ENCODE data around the gene SNX21.
A peak's percentile ranks its signal among the peaks of the same experiment; 100 is the strongest.

SNX21 gene

GRCh38 chr20:45810191-45810970 is 23.2 kb upstream of the SNX21 start:
- WGBS, 2 experiments, result 95 to 97% methylated on average over 5 to 7 of the region's 8 CpGs
- Histone ChIP-seq H3K4me3 (ENCODE audit: insufficient read depth, low read depth, low read length) (no peak overlapping the region), H3K36me3 (ENCODE audit: control insufficient read depth, insufficient read depth, low read length) (peaks cover 29% of the 10 kb centered on the region), H3K27me3 (ENCODE audit: control insufficient read depth, insufficient read depth, low read length, poor library complexity, severe bottlenecking) (no peaks in the 10 kb centered on the region), H3K9me3 (ENCODE audit: control insufficient read depth, low read length) (no peaks in the 10 kb centered on the region), H3K4me1 (ENCODE audit: control insufficient read depth, insufficient read depth, low read length) (no peaks in the 10 kb centered on the region), H3K27ac (ENCODE audit: insufficient read depth, low read depth, low read length, poor library complexity, severe bottlenecking) (no peak overlapping the region)

GRCh38 chr20:45812157-45813005 is 21.2 kb upstream of the SNX21 start, which contains the start of gene UBE2C:
Gene UBE2C (plus strand): TSS chr20:45812644. CDS start chr20:45812696, 52 bp downstream.
- peaks cover 46% of the 10 kb centered on the region for H3K36me3 ChIP-seq (ENCODE audit: control insufficient read depth, insufficient read depth, low read length)
- no peaks in the 10 kb centered on the region for H3K27me3 ChIP-seq (ENCODE audit: control insufficient read depth, insufficient read depth, low read length, poor library complexity, severe bottlenecking)
- WGBS, 2 experiments, result 2 to 3% methylated on average over 65 of the region's 65 CpGs
- no peaks in the 10 kb centered on the region for H3K9me3 ChIP-seq (ENCODE audit: control insufficient read depth, low read length)
- H3K4me1 ChIP-seq (ENCODE audit: control insufficient read depth, insufficient read depth, low read length), result peaks cover 4% of the 10 kb centered on the region
- H3K27ac ChIP-seq (ENCODE audit: insufficient read depth, low read depth, low read length, poor library complexity, severe bottlenecking), result peak within 1 kb of the TSS; percentile 6
- peak within 1 kb of the TSS; percentile 97 for H3K4me3 ChIP-seq (ENCODE audit: insufficient read depth, low read depth, low read length)

- Histone ChIP-seq H3K36me3 (ENCODE audit: control insufficient read depth, insufficient read depth, low read length) (peaks cover 44% of the 10 kb centered on the region), H3K9me3 (ENCODE audit: control insufficient read depth, low read length) (no peaks in the 10 kb centered on the region), H3K27ac (ENCODE audit: insufficient read depth, low read depth, low read length, poor library complexity, severe bottlenecking) (no peak overlapping the region), H3K27me3 (ENCODE audit: control insufficient read depth, insufficient read depth, low read length, poor library complexity, severe bottlenecking) (no peaks in the 10 kb centered on the region), H3K4me3 (ENCODE audit: insufficient read depth, low read depth, low read length) (peak overlapping the region; percentile 97), H3K4me1 (ENCODE audit: control insufficient read depth, insufficient read depth, low read length) (peaks cover 4% of the 10 kb centered on the region)
- 1% methylated on average over 11 of the region's 11 CpGs for WGBS, 2 experiments
These were observed 20.6 kb upstream of the SNX21 start for GRCh38 chr20:45813006-45813340.

- H3K4me3 ChIP-seq (ENCODE audit: insufficient read depth, low read depth, low read length), result peak overlapping the region; percentile 97
- peaks cover 4% of the 10 kb centered on the region for H3K4me1 ChIP-seq (ENCODE audit: control insufficient read depth, insufficient read depth, low read length)
- no peaks in the 10 kb centered on the region for H3K27me3 ChIP-seq (ENCODE audit: control insufficient read depth, insufficient read depth, low read length, poor library complexity, severe bottlenecking)
- 54 to 55% methylated on average over 6 to 7 of the region's 7 CpGs for WGBS, 2 experiments
- peaks cover 42% of the 10 kb centered on the region for H3K36me3 ChIP-seq (ENCODE audit: control insufficient read depth, insufficient read depth, low read length)
- H3K27ac ChIP-seq (ENCODE audit: insufficient read depth, low read depth, low read length, poor library complexity, severe bottlenecking), result no peak overlapping the region
- H3K9me3 ChIP-seq (ENCODE audit: control insufficient read depth, low read length), result no peaks in the 10 kb centered on the region
These were observed 20.1 kb upstream of the SNX21 start for GRCh38 chr20:45813489-45813888.

- Histone ChIP-seq H3K4me3 (ENCODE audit: insufficient read depth, low read depth, low read length) (peak overlapping the region; percentile 5), H3K27me3 (ENCODE audit: control insufficient read depth, insufficient read depth, low read length, poor library complexity, severe bottlenecking) (no peaks in the 10 kb centered on the region), H3K36me3 (ENCODE audit: control insufficient read depth, insufficient read depth, low read length) (peaks cover 37% of the 10 kb centered on the region), H3K4me1 (ENCODE audit: control insufficient read depth, insufficient read depth, low read length) (peaks cover 4% of the 10 kb centered on the region), H3K9me3 (ENCODE audit: control insufficient read depth, low read length) (no peaks in the 10 kb centered on the region), H3K27ac (ENCODE audit: insufficient read depth, low read depth, low read length, poor library complexity, severe bottlenecking) (no peak overlapping the region)
- 93 to 94% methylated on average over 3 of the region's 3 CpGs for WGBS, 2 experiments
These were observed 19.3 kb upstream of the SNX21 start for GRCh38 chr20:45814314-45814713.

GRCh38 chr20:45816951-45817350 is 16.6 kb upstream of the SNX21 start:
- H3K27ac ChIP-seq (ENCODE audit: insufficient read depth, low read depth, low read length, poor library complexity, severe bottlenecking), result no peak overlapping the region
- no peak overlapping the region for H3K4me3 ChIP-seq (ENCODE audit: insufficient read depth, low read depth, low read length)
- no peaks in the 10 kb centered on the region for H3K9me3 ChIP-seq (ENCODE audit: control insufficient read depth, low read length)
- H3K4me1 ChIP-seq (ENCODE audit: control insufficient read depth, insufficient read depth, low read length), result peaks cover 4% of the 10 kb centered on the region
- H3K36me3 ChIP-seq (ENCODE audit: control insufficient read depth, insufficient read depth, low read length), result peaks cover 23% of the 10 kb centered on the region
- 93 to 100% methylated on average over 3 of the region's 3 CpGs for WGBS, 2 experiments
- no peaks in the 10 kb centered on the region for H3K27me3 ChIP-seq (ENCODE audit: control insufficient read depth, insufficient read depth, low read length, poor library complexity, severe bottlenecking)

- Histone ChIP-seq H3K9me3 (ENCODE audit: control insufficient read depth, low read length) (no peaks in the 10 kb centered on the region), H3K4me1 (ENCODE audit: control insufficient read depth, insufficient read depth, low read length) (peaks cover 4% of the 10 kb centered on the region), H3K27me3 (ENCODE audit: control insufficient read depth, insufficient read depth, low read length, poor library complexity, severe bottlenecking) (no peaks in the 10 kb centered on the region), H3K27ac (ENCODE audit: insufficient read depth, low read depth, low read length, poor library complexity, severe bottlenecking) (peak overlapping the region; percentile 60), H3K36me3 (ENCODE audit: control insufficient read depth, insufficient read depth, low read length) (peaks cover 23% of the 10 kb centered on the region), H3K4me3 (ENCODE audit: insufficient read depth, low read depth, low read length) (no peak overlapping the region)
- 92 to 93% methylated on average over 9 of the region's 9 CpGs for WGBS, 2 experiments
These were observed 16.0 kb upstream of the SNX21 start for GRCh38 chr20:45817376-45818194.

- 82 to 86% methylated on average over 3 of the region's 3 CpGs for WGBS, 2 experiments
- H3K9me3 ChIP-seq (ENCODE audit: control insufficient read depth, low read length), result no peaks in the 10 kb centered on the region
- peaks cover 23% of the 10 kb centered on the region for H3K36me3 ChIP-seq (ENCODE audit: control insufficient read depth, insufficient read depth, low read length)
- peaks cover 6% of the 10 kb centered on the region for H3K27me3 ChIP-seq (ENCODE audit: control insufficient read depth, insufficient read depth, low read length, poor library complexity, severe bottlenecking)
- H3K4me3 ChIP-seq (ENCODE audit: insufficient read depth, low read depth, low read length), result no peak overlapping the region
- H3K27ac ChIP-seq (ENCODE audit: insufficient read depth, low read depth, low read length, poor library complexity, severe bottlenecking), result peak overlapping the region; percentile 60
- H3K4me1 ChIP-seq (ENCODE audit: control insufficient read depth, insufficient read depth, low read length), result peaks cover 4% of the 10 kb centered on the region
These were observed 15.4 kb upstream of the SNX21 start for GRCh38 chr20:45818239-45818638.

GRCh38 chr20:45819466-45819865 is 14.1 kb upstream of the SNX21 start:
- no peaks in the 10 kb centered on the region for H3K9me3 ChIP-seq (ENCODE audit: control insufficient read depth, low read length)
- peaks cover 4% of the 10 kb centered on the region for H3K4me1 ChIP-seq (ENCODE audit: control insufficient read depth, insufficient read depth, low read length)
- peaks cover 23% of the 10 kb centered on the region for H3K36me3 ChIP-seq (ENCODE audit: control insufficient read depth, insufficient read depth, low read length)
- no peak overlapping the region for H3K4me3 ChIP-seq (ENCODE audit: insufficient read depth, low read depth, low read length)
- H3K27ac ChIP-seq (ENCODE audit: insufficient read depth, low read depth, low read length, poor library complexity, severe bottlenecking), result no peak overlapping the region
- 94 to 95% methylated on average over 4 of the region's 4 CpGs for WGBS, 2 experiments
- peaks cover 17% of the 10 kb centered on the region for H3K27me3 ChIP-seq (ENCODE audit: control insufficient read depth, insufficient read depth, low read length, poor library complexity, severe bottlenecking)

Data from ectodermal cell (in vitro differentiated cells).